Chondrocyte (in vitro differentiated cells): ENCODE results near the gene WNT1. TPM values are rescaled to one million over a fixed set of nuclear protein-coding genes. Genes with fewer than 3 reads are reported as not detected.

Source experiments
- DNase-seq: peaks from one replicate; pipeline ENCODE4 v3.0.0; 2021; ENCODE audit warnings: mixed read lengths, low spot score
- H3K27ac Mint-ChIP-seq: one replicate; pipeline ENCODE4 v1.8.0; 2021; ENCODE audit warnings: mild to moderate bottlenecking, moderate library complexity, mixed read lengths; ENCODE audit not compliant: unreplicated experiment
- H3K27me3 Mint-ChIP-seq: 2 replicates; pipeline ENCODE4 v1.8.0; 2021; ENCODE audit warnings: low read depth, mixed read lengths
- H3K36me3 Mint-ChIP-seq: 2 replicates; pipeline ENCODE4 v1.8.0; 2021; ENCODE audit warnings: low read depth, mixed read lengths
- H3K4me1 Mint-ChIP-seq: 2 replicates; pipeline ENCODE4 v1.8.0; 2021; ENCODE audit warnings: low read depth, mild to moderate bottlenecking, mixed read lengths
- H3K4me3 Mint-ChIP-seq: one replicate; pipeline ENCODE4 v1.8.0; 2021; ENCODE audit warnings: mild to moderate bottlenecking, moderate library complexity, mixed read lengths; ENCODE audit not compliant: unreplicated experiment
- H3K9me3 Mint-ChIP-seq: 2 replicates; pipeline ENCODE4 v1.8.0; 2021; ENCODE audit warnings: low read depth, mixed read lengths
- total RNA-seq: library from RNA; stranded (reverse); gene quantifications from 3 replicates; pipeline ENCODE4 v1.2.1, GENCODE V29; 2021
- TF ChIP-seq, protein P1 (sequence below): fragments of 200-600 bp; sonication (generic); IDR thresholded peaks from 2 replicates; pipeline ENCODE4 v1.5.0; 2021; ENCODE audit warnings: antibody characterized with exemption, mild to moderate bottlenecking, moderate library complexity

WNT1 gene
- total RNA-seq, 1 donor from 2014 or later: not detected

DNA sequence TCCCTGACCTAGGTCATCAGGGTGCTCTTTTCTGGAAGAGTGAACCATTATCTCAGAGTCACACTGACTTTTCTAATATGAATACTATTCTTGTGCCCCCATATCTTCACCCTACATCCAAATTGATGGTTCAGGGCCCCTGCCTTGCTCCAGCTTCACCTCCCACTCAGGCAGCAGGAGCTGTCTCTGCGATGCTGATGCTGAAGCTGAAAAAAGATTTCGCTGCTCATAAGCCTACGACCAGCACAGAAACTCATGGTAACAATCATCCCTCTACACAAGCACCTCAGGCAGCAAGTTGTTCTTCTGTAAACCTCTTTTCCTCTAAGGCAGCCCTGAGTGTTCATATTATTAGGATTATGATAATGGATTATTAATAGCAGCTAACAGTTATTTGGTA is 24.1 kb upstream of the WNT1 start:
- peaks cover 29% of the 10 kb centered on the region for H3K4me1 Mint-ChIP-seq
- H3K9me3 Mint-ChIP-seq: no peaks in the 10 kb centered on the region
- no peaks in the 10 kb centered on the region for H3K36me3 Mint-ChIP-seq
- TF ChIP-seq, protein P1, sequence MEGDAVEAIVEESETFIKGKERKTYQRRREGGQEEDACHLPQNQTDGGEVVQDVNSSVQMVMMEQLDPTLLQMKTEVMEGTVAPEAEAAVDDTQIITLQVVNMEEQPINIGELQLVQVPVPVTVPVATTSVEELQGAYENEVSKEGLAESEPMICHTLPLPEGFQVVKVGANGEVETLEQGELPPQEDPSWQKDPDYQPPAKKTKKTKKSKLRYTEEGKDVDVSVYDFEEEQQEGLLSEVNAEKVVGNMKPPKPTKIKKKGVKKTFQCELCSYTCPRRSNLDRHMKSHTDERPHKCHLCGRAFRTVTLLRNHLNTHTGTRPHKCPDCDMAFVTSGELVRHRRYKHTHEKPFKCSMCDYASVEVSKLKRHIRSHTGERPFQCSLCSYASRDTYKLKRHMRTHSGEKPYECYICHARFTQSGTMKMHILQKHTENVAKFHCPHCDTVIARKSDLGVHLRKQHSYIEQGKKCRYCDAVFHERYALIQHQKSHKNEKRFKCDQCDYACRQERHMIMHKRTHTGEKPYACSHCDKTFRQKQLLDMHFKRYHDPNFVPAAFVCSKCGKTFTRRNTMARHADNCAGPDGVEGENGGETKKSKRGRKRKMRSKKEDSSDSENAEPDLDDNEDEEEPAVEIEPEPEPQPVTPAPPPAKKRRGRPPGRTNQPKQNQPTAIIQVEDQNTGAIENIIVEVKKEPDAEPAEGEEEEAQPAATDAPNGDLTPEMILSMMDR: no peak
- H3K27me3 Mint-ChIP-seq: no peaks in the 10 kb centered on the region
- peak; percentile 47 for DNase-seq
- H3K4me3 Mint-ChIP-seq: no peak overlapping the region
- H3K27ac Mint-ChIP-seq: no peak overlapping the region

DNA sequence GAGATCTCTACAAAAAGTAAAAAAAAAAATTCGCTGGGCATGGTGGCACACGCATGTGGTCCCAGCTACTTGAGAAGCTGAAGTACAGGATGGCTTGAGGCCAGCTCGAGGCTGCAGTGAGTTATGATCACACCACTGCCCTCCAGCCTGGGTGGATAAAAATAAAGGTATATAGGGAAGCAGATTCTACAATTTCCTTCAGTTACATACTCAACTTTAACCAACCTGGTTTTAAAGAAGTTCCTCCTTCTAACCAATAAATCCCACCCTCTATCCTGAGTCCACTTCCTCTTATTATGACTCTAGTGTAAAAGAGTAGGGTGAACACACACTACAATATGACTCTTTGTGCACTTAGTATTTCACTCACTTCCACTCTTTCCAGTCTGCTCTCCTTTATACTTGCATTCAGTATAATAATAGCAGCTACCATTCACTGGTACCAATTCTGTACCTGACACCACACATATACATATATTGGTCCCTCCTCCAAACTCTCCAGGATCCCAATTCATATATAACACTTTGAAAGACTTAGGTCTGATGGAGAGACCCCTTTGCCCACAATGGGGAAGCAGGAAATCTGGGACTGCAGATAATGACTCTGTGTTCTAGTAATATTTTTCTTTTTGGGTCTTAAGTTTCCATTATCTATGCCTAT is 23.2 kb upstream of the WNT1 start:
- TF ChIP-seq, protein P1: no peak
- H3K27me3 Mint-ChIP-seq: peaks cover 2% of the 10 kb centered on the region
- no peaks in the 10 kb centered on the region for H3K36me3 Mint-ChIP-seq
- H3K27ac Mint-ChIP-seq: no peak overlapping the region
- H3K4me3 Mint-ChIP-seq: no peak overlapping the region
- H3K4me1 Mint-ChIP-seq: peaks cover 29% of the 10 kb centered on the region
- DNase-seq: peak; percentile 33
- no peaks in the 10 kb centered on the region for H3K9me3 Mint-ChIP-seq

DNA sequence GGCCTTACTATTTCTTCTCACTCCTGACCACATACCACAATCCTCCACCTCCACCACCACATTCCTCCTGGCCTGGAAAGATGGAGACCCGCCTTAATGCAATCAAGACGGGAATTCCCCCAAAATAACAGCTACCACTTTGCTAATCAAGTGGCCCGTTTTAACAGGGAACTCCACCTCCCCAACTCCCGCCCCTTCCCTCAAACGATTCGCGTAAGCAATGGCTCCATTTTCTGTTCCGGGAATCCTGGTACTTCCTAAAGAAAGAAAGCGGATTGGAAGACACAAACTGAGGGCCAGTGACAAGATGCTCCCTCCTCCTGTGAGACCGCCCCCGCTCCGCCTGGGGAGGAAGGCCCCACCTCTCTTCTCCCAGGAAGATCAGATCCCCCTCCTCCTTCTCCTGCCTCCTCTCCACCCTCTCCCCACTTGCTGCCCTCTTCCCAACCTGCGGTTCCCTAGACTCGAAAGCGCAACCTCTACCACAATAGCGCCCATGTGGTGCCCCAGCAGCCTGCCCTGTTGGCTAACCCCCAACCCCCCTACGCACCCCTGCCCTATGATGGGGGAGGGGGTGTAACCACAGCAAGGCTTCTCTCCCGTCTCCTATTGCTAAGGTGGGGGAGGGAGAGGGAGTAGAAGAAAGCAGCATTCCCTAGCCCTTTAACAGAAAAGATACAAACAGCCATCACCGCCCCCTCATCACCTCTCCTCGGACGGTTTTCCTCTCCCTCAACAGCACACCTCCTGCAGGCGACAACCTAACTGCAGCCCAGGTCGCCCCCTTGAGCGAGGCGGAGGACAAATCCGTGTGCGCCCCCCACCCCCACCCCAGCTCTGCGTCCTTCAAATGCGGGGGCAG is 21.6 kb upstream of the WNT1 start:
- Mint-ChIP-seq H3K36me3 (no peaks in the 10 kb centered on the region), H3K4me1 (peaks cover 27% of the 10 kb centered on the region), H3K4me3 (peak overlapping the region; percentile 98), H3K27me3 (peaks cover 8% of the 10 kb centered on the region), H3K27ac (peak overlapping the region; percentile 93), H3K9me3 (no peaks in the 10 kb centered on the region)
- DNase-seq: peak; percentile 93
- TF ChIP-seq, protein P1: peak; percentile 54

DNA sequence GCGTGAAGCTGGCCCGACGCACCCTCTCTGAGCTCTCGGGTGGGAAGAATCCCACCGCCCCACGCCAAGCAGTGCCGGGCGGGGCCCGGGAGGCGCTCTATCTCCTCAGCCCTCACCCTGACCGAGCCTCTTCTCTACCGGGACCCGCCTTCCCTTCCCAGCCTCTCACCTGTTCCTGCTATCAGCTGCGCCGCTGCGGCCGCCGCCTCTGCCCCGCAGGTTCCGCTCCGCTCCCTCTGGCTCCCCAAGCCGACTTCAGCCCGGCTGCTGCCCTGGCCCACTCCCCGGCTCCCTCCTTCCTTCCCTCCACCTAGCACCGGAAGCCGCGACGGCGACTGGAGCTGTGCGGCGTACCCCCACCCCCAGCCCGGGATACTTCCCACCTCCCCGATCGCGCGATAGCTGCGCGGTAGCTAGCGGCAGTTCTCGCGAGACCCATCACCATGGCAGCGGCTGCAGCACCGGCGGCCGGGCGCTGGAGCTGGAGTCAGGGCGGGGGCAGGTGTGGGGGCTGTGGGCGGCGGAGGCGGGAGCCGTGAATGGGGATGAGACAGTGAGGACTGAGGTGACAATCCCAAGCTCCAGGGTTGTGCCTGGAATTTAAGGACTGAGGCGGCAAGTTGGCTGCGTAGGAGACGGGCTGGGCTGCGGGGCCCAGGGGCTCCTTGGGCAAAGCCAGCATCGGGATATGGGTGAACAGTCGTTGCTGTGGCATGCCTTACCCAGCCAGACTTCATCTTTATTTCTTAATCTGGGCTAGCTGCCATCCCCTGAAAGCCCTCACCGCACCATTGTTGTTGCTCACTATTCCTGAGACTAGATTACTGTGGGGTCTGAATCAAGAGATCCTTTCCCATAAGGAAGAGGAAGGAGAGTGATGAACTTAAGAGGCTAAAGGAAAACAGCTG is 20.7 kb upstream of the WNT1 start, which contains the start of gene ARF3:
Gene ARF3, minus strand, starts transcription at position 347 of the 908 bp plus-strand sequence. CDS start 16,392 bp downstream, outside the sequence.
- H3K27ac Mint-ChIP-seq: peak within 1 kb of the TSS; percentile 93
- TF ChIP-seq, protein P1: peak; percentile 45
- H3K27me3 Mint-ChIP-seq: peaks cover 8% of the 10 kb centered on the region
- peak within 1 kb of the TSS; percentile 98 for H3K4me3 Mint-ChIP-seq
- H3K4me1 Mint-ChIP-seq: peaks cover 27% of the 10 kb centered on the region
- no peaks in the 10 kb centered on the region for H3K36me3 Mint-ChIP-seq
- no peaks in the 10 kb centered on the region for H3K9me3 Mint-ChIP-seq
- DNase-seq: peak; percentile 98
